ENCODE results near the gene KLF6.

KLF6 gene

DNA sequence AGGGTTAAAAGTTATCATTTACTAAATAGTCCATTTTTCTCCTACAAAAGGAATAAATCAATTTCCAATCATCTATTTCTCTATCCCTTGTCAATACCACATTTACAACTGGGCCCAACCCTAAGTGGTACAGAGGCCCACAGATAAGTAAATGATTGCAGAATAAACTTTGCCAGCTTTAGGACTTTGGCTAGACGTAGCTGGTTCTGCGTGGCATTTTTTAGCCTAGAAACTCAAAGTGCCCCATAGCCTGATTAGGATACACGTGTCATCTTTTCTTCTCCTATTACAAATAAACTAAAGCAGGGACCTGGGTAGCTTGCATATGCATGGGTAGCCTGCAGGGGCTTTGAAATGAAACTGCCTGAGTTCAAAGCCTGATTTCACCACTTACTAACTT lies 56.4 kb downstream of the KLF6 start:
- no peak for DNase-seq (ENCODE audit: low spot score)

DNA sequence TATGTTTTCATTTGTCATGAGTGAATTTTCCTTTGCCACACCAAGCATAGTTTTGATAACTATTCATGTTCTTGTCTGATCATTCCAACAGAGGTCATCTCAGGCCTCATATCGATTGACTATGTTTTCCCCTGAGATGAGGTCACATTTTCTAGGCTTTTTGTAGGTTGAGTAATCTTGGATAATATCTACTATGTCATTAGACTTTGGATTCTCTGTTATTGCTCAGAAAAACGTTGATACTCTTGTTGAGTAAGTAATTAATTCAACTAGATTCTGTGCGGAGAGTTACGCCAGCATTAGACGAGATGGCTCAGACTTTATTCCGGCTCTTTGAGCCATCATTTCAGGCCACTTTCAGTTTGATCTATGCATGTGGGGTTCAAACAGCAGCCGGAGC lies 57.7 kb downstream of the KLF6 start:
- no peak for DNase-seq (ENCODE audit: low spot score)
